HG03469 (cell line): Measurements from ENCODE around the gene TMBIM1.
A peak's percentile ranks its signal among the peaks of the same experiment; 100 is the strongest.
"Not testable (repeated sequence)": the region's sequence is repeated elsewhere in the genome, so short reads cannot be mapped to it uniquely, and the experiment has no call there.

Experiments
- ATAC-seq: cut with Tn5 transposase; IDR thresholded peaks from one replicate; pipeline ENCODE4 v1.9.1; 2021; ENCODE audit warnings: mild to moderate bottlenecking, moderate library complexity, moderate number of reproducible peaks; ENCODE audit not compliant: unreplicated experiment

The TMBIM1 gene

DNA sequence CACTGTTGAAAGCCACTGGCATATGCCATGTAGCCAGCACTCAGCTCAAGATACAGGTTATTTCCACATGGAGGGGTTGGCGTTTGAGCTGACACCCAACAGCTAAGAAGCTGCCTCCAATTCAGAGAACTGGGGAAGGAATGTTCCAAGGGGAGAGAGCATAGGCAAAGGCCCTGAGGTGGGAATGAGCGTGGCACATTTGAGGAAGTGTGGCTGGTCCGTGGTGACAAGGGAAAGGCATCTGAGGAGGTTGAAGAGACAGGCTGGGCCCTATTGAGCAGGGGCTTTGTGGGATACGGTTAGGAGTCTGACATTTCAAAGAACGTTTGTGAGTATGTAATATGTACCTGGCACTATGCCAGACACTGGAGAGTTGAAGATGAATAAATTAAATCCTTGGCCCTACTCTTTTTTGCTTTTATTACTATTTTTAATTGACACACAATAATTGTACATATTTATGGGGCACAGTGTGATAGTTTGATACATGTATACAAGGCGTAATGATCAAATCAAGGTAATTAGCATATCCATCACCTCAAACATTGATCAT lies 27.6 kb upstream of the TMBIM1 start:
- ATAC-seq, result no peak

GRCh38 chr2:218318241-218318640 lies 25.9 kb upstream of the TMBIM1 start:
- ATAC-seq, result no peak

GRCh38 chr2:218317835-218318234 lies 25.5 kb upstream of the TMBIM1 start:
- no peak for ATAC-seq

- ATAC-seq, result no peak
Observed at GRCh38 chr2:218317303-218317630, 25.0 kb upstream of the TMBIM1 start.

GRCh38 chr2:218315397-218315796 lies 23.1 kb upstream of the TMBIM1 start:
- ATAC-seq, result no peak

- not testable (repeated sequence) for ATAC-seq
Observed at GRCh38 chr2:218314764-218315163, 22.5 kb upstream of the TMBIM1 start.

- ATAC-seq, result no peak
Observed at GRCh38 chr2:218313356-218313755, 21.1 kb upstream of the TMBIM1 start.

DNA sequence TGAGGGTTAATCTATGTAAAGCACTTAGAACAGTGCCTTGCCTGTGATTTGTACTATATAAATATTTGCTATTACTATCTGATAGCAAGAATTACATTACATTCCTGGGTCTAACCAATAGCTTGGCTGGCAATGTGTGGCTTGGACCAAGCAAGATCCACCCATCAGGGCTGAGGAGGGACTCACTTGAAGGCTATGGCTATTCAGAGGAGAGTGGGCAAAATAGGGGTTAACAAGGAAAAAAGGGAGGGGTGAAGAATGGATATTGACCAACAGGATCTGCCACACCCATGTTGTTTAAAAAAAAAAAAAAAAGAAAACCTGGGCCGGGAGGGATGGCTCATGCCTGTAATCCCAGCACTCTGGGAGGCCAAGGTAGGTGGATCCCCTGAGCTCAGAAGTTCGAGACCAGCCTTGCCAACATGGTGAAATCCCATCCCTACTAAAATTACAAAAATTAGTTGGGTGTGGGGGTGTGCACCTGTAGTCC lies 20.0 kb upstream of the TMBIM1 start:
- ATAC-seq, result no peak

DNA sequence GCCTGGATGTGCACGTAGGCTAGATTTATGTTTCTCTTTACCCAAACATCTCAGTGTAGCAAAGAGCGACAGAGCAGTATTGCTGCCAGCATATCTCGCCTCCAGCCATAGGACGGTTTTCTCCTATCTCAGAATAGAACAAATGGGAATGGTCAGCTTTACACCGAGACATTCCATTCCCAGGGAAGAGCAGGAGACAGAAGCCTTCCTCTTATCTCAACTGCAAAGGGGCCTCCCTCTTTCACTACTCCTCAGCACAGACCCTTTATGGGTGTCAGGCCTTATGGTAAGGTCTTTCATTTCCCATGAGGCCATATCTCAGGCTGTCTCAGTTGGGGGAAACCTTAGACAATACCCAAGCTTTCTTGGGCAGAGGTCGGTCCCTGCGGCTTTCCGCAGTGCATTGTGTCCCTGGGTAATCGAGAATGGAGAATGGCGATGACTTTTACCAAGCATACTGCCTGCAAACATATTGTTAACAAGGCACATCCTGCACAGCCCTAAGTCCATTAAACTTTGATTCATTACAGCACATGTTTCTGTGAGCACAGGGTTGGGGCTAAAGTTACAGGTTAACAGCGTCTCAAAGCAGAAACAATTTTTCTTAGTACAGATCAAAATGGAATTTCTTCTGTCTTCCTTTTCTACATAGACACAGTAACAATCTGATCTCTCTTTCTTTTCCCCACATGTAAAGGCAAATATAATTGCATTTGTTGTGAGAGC lies 19.4 kb upstream of the TMBIM1 start:
- not testable (repeated sequence) for ATAC-seq

DNA sequence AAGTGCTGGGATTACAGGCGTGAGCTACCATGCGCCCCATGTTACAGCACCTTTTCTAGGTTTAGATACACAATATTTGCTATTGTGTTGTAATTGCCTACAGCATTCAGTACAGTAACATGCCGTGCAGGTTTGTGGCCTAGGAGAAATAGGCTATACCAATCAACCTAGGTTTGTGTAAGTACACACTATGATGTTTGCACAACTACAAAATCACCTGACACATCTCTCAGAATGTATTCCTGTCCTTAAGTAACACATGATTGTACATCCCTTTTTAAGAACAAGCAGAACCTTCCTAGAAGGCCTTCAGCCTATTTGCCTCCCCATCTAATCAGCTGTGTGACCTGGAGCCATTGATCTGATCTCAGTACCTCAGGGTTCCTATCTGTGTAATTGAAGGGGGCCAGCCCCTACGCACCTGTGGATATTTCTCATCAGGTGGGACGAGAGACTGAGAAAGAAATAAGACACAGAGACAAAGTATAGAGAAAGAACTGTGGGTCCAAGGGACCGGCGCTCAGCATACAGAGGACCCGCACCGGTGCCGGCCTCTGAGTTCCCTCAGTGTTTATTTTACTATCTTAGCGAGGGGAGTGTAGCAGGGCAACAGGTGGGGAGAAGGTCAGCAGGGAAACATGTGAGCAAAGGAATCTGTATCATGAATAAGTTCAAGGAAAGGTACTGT lies 18.7 kb upstream of the TMBIM1 start:
- no peak for ATAC-seq

DNA sequence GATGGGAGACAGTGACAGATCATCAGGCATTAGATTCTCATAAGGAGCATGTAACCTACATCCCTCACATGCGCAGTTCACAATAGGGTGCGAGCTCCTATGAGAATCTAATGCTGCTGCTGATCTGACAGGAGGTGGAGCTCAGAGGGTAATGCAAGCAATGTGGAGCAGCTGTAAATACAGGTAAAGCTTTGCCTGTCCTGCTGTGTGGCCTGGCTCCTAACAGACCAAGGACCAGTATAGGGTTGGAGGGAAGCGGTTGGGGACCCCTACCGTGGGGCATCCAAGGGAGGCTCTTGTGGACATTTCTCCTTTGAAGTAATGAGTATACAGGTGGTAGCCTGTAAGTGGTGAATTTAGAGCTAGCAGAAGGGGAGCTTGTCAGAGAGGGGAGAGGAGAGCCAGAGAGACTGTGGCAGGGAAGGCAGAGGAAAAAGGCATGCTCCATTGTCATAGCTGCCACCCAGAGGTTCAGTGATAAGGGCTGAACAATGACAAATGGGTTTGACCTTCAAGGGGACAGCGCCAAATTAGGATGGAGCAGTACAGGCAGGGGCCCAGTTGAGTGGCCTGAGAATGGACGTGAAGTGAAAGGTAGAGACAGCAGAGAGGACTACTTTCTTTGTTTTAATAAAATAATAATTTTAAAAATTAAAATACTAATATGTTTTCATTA lies 15.2 kb upstream of the TMBIM1 start:
- no peak for ATAC-seq

DNA sequence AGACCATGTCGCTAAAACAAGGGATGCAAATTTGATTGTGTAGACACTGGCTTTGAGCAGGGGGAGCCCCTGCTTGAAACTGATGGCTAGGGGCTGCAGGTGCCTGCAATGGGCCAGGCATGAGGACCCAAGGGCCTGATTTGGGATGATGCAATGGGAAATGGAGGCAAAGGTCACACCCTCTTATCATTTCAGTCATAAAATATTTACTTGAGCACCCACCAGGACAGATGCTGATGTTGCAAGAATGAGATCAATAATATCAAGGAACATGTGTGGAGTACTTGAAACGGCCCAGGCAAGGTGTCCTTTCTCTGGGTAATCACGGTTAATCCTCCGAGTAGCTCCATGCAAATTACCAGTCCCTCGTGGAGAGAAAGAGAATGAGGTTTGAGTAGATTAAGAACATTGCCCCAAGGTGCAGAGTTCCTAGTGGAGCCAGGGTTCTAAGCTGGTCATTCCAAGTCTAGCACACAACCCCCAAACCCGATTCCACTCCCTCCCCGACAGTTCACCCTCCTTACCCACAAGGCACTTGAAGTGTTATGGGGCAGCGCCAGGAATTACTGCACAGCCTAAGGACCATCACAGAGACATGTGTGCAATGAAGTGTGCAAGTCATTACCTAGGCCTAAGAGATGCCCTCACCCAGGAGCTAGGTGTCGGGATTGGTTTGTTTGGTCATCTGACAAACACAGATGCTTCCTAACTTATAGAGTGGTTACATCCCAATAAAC lies 14.0 kb upstream of the TMBIM1 start:
- no peak for ATAC-seq

DNA sequence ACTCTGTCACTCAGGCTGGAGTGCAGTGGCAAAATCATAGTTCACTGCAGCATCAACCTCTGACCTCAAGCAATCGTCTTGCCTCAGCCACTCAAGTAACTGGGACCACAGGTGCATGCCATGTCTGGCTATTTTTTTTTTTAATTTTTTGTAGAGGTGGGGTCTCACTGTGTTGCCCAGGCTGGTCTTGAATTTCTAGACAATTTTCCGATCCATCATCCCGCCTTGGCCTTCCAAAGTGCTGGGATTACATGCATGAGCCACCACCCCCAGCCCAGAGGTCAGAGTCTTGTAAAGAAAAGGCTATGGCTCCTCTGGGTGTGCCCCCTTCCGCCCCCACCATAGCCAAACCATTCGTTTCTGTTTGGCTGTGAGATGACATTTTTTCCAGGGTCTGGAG lies 13.1 kb upstream of the TMBIM1 start:
- no peak for ATAC-seq

GRCh38 chr2:218301176-218301819 lies 9.0 kb upstream of the TMBIM1 start:
- ATAC-seq, result peak; percentile 46

DNA sequence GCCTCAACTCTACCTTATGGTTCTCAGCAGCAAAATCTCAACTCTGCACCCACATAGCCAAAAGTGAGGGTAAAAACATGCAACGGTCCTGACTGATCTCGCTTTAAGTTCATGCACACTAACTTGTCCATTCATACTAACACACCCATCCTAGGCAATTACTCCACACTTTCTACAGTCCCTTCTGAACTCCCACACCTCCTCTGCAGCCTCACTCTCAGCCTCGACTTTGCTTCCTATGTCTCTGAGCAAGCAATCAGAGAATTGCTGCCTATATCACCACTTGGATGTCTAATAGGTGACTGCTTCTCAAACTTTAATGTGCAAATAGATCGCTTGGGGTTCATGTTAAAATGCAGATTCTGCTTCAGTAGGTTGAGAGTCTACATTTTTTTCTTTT lies 7.8 kb upstream of the TMBIM1 start:
- no peak for ATAC-seq

DNA sequence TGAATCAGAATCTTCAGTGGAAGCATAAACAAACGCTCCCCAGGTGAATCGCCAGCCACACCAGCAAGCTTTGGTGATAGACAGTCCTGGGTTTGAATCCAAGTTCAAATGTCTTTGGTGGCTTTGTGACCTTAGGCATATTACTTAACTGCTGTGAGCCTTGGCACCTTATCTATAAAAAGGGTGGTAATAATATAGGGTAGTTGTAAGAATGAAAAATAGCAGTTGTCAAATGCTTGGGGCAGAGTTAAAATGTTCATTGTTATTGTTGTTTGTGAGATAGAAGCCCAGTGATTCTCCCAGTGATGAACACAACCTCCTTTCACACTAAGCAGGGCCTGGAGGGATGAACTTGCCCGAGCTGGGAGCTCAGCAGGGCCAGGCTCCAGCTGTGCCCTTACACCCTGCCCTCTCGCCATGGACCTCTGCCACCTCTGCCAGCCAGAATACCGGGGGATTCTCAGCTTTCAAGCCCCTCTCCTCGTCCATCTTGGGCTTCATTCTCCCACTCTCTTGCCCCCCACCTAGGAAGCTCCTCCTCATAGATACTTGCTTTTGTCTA lies 6.1 kb upstream of the TMBIM1 start:
- no peak for ATAC-seq

- ATAC-seq, result no peak
Observed at GRCh38 chr2:218296847-218297246, 4.5 kb upstream of the TMBIM1 start.

DNA sequence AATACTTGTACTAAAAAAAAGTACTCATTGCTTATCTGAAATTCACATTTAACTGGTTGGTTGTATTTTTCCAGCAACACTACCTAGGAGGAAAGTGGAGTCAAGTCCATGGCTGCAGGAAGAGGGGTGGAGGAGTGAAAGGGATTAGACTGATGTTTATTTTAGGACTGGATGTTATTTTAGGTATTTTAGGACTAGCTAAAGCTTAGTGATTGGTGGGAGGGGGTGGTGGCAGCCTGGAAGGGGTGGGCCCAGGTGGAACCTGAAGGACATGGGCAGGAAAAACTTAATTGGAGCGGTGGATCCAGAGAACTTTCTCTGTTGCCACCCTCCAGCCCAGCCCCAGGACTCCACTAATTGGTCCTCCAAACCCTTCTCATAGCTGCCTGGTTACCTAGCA lies 3.9 kb upstream of the TMBIM1 start:
- ATAC-seq, result no peak

DNA sequence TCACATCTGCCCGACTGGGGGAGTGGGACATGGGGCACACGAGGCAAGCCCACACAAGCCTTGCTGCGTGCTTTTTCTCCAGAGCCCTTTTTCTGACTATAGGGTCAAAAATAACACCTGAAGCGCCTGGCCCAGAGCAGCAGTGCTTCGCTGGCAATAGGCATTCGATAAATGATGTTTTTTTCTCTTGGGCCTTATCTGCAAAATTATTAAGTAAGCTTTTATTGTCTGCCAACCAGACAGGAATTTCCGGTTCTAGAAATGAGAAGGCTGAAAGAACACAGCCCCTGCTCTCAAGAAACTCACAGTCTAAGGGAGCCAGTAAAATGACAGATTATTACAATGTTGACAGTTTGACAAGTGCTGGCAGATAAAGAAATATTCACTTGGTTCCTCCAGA lies 2.7 kb upstream of the TMBIM1 start:
- ATAC-seq, result no peak

DNA sequence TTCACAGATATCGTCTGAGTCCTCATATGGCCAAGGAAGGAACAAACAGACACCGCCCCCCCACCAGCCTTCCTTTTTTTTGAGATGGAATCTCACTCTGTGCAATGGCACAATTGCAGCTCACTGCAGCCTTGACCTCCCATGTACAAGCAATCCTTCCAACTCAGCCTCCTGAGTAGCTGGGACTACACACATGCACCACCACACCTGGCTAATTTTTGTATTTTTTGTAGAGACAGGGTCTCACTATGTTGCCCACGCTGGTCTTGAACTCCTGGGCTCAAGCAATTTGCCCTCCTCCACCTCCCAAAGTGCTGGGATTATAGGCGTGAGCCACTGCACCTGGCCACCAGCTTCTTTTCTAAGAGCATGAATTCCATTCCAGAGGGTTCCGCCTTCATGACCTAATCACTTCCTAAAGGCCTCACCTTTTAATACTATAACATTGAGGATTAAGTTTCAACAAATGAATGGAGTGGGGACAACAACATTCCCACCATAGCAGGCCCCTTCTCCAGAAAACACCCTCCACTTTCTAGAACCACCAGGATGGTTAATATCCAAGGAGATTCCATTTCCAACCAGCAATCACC lies 2.2 kb upstream of the TMBIM1 start:
- ATAC-seq, result no peak
